Central memory CD8-positive, alpha-beta T cell (primary cell): ENCODE data around the gene FUT8.
A peak's percentile ranks its signal among the peaks of the same experiment; 100 is the strongest.
"Not testable (repeated sequence)": the region's sequence is repeated elsewhere in the genome, so short reads cannot be mapped to it uniquely, and the experiment has no call there.

Experiments
- ATAC-seq: fragments of 150-1000 bp; cut with Tn5 transposase; replicated peaks from 2 replicates; pipeline ENCODE4 v1.10.0; 2022; ENCODE audit warnings: mild to moderate bottlenecking, moderate FRiP score, moderate number of reproducible peaks; ENCODE audit not compliant: poor library complexity, severe bottlenecking; ENCODE audit errors: extremely low read depth
- DNase-seq, 2 donors: peaks; one replicate each; pipeline ENCODE4 v3.0.0; 2021; ENCODE audit warnings: low spot score in 2 of 2
- H3K27ac Mint-ChIP-seq: one replicate; pipeline ENCODE4 v1.8.0; 2022; ENCODE audit warnings: low read depth, mild to moderate bottlenecking, moderate library complexity, mixed read lengths
- H3K27me3 Mint-ChIP-seq: one replicate; pipeline ENCODE4 v1.8.0; 2022; ENCODE audit warnings: mixed read lengths
- H3K36me3 Mint-ChIP-seq: one replicate; pipeline ENCODE4 v1.8.0; 2022; ENCODE audit warnings: mild to moderate bottlenecking, moderate library complexity, mixed read lengths; ENCODE audit not compliant: insufficient read depth
- H3K4me1 Mint-ChIP-seq: one replicate; pipeline ENCODE4 v1.8.0; 2022; ENCODE audit warnings: mixed read lengths
- H3K4me3 Mint-ChIP-seq: one replicate; pipeline ENCODE4 v1.8.0; 2022; ENCODE audit warnings: mild to moderate bottlenecking, moderate library complexity, mixed read lengths
- H3K9me3 Mint-ChIP-seq: one replicate; pipeline ENCODE4 v1.8.0; 2022; ENCODE audit warnings: mixed read lengths

The FUT8 gene

DNA sequence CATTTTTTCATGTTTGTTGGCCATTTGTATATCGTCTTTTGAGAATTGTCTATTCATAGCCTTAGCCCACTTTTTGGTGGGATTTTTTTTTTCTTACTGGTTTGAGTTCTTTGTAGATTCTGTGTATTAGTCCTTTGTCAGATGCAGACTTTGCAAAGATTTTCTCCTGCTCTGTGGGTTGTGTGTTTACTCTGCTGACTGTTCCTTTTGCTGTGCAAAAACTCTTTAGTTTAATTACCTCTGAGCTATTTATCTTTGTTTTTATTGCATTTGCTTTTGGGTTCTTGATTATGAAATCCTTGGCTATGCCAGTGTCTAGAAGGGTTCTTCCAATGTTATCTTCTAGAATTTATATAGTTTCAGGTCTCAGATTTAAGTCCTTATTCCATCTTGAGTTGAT lies 220.0 kb downstream of the FUT8 start:
- Mint-ChIP-seq H3K9me3 (no peaks in the 10 kb centered on the region), H3K4me3 (no peak overlapping the region), H3K27ac (no peak overlapping the region), H3K36me3 (peaks cover 2% of the 10 kb centered on the region), H3K4me1 (peaks cover 18% of the 10 kb centered on the region), H3K27me3 (no peaks in the 10 kb centered on the region)
- DNase-seq (no peak), ATAC-seq (no peak)

DNA sequence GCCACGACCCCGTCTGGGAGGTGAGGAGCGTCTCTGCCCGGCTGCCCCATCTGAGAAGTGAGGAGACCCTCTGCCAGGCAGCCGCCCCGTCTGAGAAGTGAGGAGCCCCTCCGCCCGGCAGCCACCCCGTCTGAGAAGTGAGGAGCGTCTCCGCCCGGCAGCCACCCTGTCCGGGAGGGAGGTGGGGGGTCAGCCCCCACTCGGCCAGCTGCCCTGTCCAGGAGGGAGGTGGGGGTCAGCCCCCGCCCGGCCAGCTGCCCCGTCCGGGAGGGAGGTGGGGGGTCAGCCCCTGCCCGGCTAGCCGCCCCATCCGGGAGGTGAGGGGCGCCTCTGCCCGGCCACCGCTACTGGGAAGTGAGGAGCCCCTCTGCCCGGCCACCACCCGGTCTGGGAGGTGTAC lies 221.1 kb downstream of the FUT8 start:
- not testable (repeated sequence) for H3K4me3 Mint-ChIP-seq, H3K27ac Mint-ChIP-seq, H3K9me3 Mint-ChIP-seq, H3K36me3 Mint-ChIP-seq, H3K27me3 Mint-ChIP-seq, ATAC-seq, DNase-seq
- H3K4me1 Mint-ChIP-seq = peaks cover 29% of the 10 kb centered on the region

DNA sequence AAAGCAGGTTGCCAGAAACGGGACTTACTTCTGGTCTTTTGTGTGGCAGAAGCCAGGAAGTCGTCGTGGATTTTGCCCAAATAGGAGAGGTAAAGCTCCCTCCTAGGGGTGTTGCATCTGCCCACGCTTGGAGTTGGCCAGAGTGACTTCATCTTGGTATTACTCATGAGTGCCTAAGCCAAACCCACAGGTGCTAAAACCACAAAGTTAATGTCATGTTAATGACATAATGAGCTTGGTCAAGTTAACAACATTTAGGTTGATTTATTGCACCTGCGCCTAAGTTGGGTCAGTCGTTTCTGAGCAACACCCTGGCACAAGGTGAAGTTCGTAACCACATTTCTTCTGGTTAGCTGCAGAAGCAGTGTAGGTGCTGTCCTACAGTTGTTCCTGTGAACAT lies 225.2 kb downstream of the FUT8 start:
- DNase-seq = peak; percentile 13 to 16
- peak overlapping the region; percentile 54 for H3K4me3 Mint-ChIP-seq
- peaks cover 35% of the 10 kb centered on the region for H3K4me1 Mint-ChIP-seq
- no peaks in the 10 kb centered on the region for H3K9me3 Mint-ChIP-seq
- peak overlapping the region; percentile 72 for H3K27ac Mint-ChIP-seq
- ATAC-seq = peak; percentile 80
- H3K27me3 Mint-ChIP-seq = no peaks in the 10 kb centered on the region
- peaks cover 4% of the 10 kb centered on the region for H3K36me3 Mint-ChIP-seq

DNA sequence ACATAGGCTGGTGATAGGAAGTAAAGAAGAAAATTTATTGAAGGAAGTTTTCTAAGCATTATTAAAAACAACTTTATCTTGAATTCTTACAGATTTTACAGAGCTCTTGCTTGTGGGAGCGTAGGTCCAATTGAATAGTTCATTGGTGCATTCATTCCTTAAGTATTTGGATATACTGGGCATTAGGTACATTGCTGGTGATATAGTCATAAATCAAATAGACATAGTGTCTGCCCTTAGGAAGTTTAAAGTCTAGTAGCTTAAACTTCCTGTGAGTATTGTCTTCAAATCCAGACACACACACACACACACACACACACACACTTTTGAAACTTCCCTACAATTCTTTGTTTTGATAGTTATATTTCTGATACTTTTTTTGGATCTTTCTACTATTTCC lies 226.7 kb downstream of the FUT8 start:
- Mint-ChIP-seq H3K27me3 (no peaks in the 10 kb centered on the region), H3K4me1 (peaks cover 35% of the 10 kb centered on the region), H3K9me3 (no peaks in the 10 kb centered on the region), H3K4me3 (no peak overlapping the region), H3K36me3 (peaks cover 5% of the 10 kb centered on the region), H3K27ac (no peak overlapping the region)
- no peak for ATAC-seq
- no peak for DNase-seq

DNA sequence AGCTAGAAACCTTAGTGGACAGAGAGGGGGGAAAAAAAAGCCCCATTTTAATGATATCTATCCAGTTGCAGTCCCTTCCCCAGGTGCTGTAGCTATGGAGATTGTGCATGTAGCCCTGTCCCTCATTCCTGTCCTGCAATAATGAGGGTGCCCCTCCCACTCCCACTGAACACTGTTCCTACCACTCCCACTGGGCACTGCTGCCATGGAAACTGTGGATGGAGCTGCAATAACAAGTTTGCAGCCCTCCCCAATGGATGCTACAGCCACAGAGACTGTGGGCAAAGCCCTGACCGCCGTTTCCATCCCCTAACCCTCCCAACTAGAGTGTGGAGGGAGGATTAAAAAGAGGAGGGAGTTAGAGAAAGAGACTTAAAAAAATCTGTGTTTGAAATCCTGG lies 238.3 kb downstream of the FUT8 start:
- DNase-seq (no peak), ATAC-seq (no peak)
- Mint-ChIP-seq H3K27me3 (no peaks in the 10 kb centered on the region), H3K4me1 (no peaks in the 10 kb centered on the region), H3K36me3 (peaks cover 4% of the 10 kb centered on the region), H3K9me3 (no peaks in the 10 kb centered on the region), H3K4me3 (no peak overlapping the region), H3K27ac (no peak overlapping the region)

DNA sequence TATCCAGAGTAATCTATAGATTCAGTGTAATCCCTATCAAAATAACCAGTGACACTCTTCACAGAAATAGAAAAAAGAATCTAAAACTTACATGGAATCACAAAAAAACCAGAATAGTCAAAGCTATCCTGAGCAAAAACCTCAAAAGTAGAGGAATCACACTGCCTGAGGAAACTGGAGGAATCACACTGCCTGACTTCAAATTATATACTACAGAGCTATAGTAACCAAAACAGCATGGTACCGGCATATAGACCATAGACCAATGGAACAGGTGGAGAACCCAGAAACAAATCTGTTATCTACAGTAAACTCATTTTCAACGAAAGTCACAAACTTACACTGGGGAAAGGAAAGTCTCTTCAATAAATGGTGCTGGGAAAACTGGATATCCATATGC lies 244.0 kb downstream of the FUT8 start:
- ATAC-seq (no peak), DNase-seq (no peak)
- Mint-ChIP-seq H3K27me3 (no peaks in the 10 kb centered on the region), H3K27ac (no peak overlapping the region), H3K9me3 (no peaks in the 10 kb centered on the region), H3K4me3 (no peak overlapping the region), H3K4me1 (no peaks in the 10 kb centered on the region), H3K36me3 (peaks cover 4% of the 10 kb centered on the region)

DNA sequence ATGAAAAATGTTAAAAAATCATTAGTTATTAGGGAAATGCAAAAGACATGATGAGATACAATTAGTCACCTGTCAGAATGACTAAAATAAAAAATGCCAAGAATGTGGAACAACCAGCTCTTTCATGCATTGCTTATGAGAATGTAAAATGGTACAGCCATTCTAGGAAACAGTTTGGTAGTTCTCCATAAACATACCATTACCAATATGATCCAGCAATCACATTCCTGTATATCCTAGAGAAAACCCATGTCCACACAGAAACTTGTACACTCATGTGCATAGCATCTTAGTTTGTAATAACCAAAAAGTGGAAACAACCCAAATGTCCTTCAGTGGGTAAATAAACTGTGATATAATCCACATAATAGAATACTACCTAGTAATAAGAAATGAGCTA lies 245.7 kb downstream of the FUT8 start:
- Mint-ChIP-seq H3K36me3 (peaks cover 2% of the 10 kb centered on the region), H3K27ac (no peak overlapping the region), H3K9me3 (no peaks in the 10 kb centered on the region), H3K27me3 (no peaks in the 10 kb centered on the region), H3K4me3 (no peak overlapping the region), H3K4me1 (no peaks in the 10 kb centered on the region)
- DNase-seq (no peak), ATAC-seq (no peak)

DNA sequence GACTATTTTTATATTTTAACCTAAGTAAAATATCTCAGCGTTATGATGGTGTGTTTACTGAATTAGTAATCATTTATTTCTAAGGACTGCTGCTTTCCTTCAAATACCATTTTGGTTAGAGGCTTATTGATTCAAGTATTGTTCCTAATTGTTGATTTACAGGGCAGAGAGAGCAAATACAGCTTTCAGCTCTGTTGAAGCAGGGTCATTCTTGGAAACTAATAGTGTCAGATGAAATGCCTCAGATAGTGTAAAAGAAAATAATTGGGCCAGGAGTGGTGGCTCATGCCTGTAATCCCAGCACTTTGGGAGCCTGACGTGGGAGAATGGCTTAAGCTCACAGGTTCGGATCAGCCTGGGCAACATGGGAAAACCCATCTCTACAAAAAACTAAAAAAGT lies 249.3 kb downstream of the FUT8 start:
- Mint-ChIP-seq H3K4me3 (no peak overlapping the region), H3K9me3 (no peaks in the 10 kb centered on the region), H3K36me3 (no peaks in the 10 kb centered on the region), H3K27ac (no peak overlapping the region), H3K27me3 (no peaks in the 10 kb centered on the region), H3K4me1 (no peaks in the 10 kb centered on the region)
- DNase-seq = no peak
- ATAC-seq = no peak

DNA sequence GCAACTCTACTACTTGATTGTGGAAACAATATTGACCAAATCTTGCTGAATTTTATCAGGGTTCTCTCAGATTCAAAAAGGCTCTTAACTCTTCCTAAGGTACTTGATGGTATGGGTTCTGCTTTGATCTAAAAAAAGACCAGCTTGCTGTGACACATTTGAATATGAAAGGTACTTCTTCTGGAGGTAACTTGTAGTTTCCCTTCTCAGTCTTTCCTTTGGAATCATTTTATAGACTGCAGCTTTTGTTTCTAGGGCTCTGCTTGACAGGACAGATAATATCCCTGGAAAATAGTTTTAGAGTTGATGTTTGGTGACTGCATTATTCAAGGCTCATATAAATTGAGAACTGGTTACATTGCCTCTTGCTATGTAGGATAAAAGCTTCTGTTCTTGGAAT lies 251.9 kb downstream of the FUT8 start:
- no peaks in the 10 kb centered on the region for H3K36me3 Mint-ChIP-seq
- no peak for ATAC-seq
- no peaks in the 10 kb centered on the region for H3K4me1 Mint-ChIP-seq
- no peak overlapping the region for H3K27ac Mint-ChIP-seq
- H3K9me3 Mint-ChIP-seq = no peaks in the 10 kb centered on the region
- DNase-seq = no peak
- H3K4me3 Mint-ChIP-seq = no peak overlapping the region
- no peaks in the 10 kb centered on the region for H3K27me3 Mint-ChIP-seq

DNA sequence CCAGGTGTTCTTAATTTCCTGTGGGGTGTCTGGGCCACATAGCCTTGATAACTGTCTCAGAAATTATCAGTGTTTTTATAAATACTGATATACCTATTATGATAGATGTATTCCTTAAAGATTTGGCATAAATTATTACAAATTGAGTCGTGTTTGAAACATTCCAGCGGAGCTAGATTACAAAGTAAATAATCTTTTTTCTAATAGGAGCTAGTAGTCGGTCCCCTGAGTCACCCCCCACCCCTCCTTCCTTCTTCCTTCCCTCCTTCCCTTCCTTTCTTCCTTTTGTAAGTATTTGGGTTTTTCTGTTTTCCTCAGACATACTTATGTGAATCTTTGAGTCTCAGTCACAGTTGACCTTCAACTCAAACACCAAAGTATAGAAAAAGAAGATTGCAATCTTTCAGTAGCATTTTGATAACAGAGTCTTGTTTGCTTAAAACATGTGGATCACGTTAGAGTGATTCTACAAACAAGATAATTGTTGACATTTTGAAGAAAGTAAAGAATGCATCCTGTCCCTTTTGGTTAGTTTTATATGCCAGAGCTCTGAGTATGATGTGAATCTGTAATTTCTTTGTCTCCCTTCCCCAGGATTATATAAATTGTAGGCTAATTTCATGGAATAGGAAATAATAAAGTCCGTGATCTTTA lies 264.0 kb downstream of the FUT8 start:
- H3K4me1 Mint-ChIP-seq = peaks cover 9% of the 10 kb centered on the region
- H3K27ac Mint-ChIP-seq = no peak overlapping the region
- no peaks in the 10 kb centered on the region for H3K27me3 Mint-ChIP-seq
- no peak overlapping the region for H3K4me3 Mint-ChIP-seq
- DNase-seq (no peak), ATAC-seq (no peak)
- no peaks in the 10 kb centered on the region for H3K9me3 Mint-ChIP-seq
- H3K36me3 Mint-ChIP-seq = peaks cover 4% of the 10 kb centered on the region

DNA sequence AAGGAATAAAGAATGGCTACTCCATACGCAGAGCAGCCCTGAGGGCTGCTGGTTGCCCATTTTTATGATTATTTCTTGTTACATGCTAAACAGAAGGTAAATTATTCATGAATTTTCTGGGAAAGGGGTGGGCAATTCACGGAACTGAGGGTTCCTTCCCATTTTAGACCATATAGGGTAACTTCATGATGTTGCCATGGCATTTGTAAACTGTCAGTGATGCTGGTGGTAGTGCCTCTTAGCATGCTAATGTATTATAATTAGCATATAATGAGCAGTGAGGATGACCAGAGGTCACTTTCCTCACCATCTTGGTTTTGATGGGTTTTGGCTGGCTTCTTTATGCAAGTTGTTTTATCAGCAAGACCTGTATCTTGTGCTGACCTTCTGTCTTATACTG lies 273.0 kb downstream of the FUT8 start:
- Mint-ChIP-seq H3K36me3 (peaks cover 2% of the 10 kb centered on the region), H3K27me3 (no peaks in the 10 kb centered on the region), H3K27ac (no peak overlapping the region), H3K9me3 (peaks cover 6% of the 10 kb centered on the region), H3K4me3 (no peak overlapping the region), H3K4me1 (peaks cover 6% of the 10 kb centered on the region)
- ATAC-seq (no peak), DNase-seq (no peak)

DNA sequence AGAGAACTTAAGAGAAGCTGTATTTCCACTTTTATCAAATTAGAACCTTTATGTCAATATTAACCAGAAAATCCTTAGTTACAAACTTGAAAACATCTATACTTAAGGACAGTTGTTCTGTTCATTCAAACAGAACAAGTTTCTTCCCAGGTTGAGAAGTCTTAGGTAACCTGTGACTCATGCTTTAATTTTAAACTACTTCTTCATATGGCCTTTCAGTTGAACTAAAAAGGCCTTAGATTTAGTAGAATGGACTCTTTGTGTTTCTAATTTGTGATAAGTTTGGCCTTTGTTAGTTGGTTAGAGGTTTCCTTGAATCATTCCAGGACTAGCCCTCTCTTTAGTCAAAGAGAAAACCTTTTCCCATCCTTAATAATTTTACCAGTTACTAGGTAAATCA lies 274.2 kb downstream of the FUT8 start:
- DNase-seq = no peak
- no peak overlapping the region for H3K4me3 Mint-ChIP-seq
- no peak for ATAC-seq
- H3K4me1 Mint-ChIP-seq = no peaks in the 10 kb centered on the region
- no peaks in the 10 kb centered on the region for H3K36me3 Mint-ChIP-seq
- H3K27ac Mint-ChIP-seq = no peak overlapping the region
- H3K9me3 Mint-ChIP-seq = peaks cover 6% of the 10 kb centered on the region
- H3K27me3 Mint-ChIP-seq = no peaks in the 10 kb centered on the region

DNA sequence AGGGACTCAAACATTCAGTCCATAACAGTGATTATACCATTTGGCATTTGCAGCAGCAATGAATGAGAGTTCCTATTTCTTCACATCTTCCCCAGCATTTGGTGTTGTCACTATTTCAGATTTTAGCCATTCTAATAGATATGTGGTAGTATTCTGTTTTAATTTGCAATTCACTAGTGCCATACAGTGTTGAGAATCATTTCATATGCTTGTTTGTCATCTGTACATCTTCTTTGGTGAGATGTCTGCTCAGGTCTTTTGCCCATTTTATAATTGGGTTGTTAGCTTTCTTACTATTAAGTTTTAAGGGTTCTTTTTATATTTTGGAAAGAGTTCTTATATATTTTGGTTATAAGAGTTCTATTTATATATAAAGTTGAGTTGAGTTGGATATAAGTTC lies 276.5 kb downstream of the FUT8 start:
- H3K27me3 Mint-ChIP-seq = no peaks in the 10 kb centered on the region
- no peaks in the 10 kb centered on the region for H3K36me3 Mint-ChIP-seq
- ATAC-seq = no peak
- no peak overlapping the region for H3K27ac Mint-ChIP-seq
- no peak for DNase-seq
- H3K9me3 Mint-ChIP-seq = peaks cover 6% of the 10 kb centered on the region
- H3K4me3 Mint-ChIP-seq = no peak overlapping the region
- H3K4me1 Mint-ChIP-seq = no peaks in the 10 kb centered on the region

DNA sequence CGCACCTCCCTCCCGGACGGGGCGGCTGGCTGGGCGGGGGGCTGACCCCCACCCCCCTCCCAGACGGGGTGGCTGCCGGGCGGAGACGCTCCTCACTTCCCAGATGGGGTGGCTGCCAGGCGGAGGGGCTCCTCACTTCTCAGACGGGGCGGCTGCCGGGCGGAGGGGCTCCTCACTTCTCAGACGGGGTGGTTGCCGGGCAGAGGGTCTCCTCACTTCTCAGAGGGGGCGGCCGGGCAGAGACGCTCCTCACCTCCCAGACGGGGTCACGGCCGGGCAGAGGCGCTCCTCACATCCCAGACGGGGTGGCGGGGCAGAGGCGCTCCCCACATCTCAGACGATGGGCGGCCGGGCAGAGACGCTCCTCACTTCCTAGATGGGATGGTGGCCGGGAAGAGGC lies 280.0 kb downstream of the FUT8 start:
- H3K9me3 Mint-ChIP-seq, DNase-seq, H3K27ac Mint-ChIP-seq, H3K4me1 Mint-ChIP-seq, H3K4me3 Mint-ChIP-seq, H3K27me3 Mint-ChIP-seq, ATAC-seq, H3K36me3 Mint-ChIP-seq: not testable (repeated sequence)
